Esophagus muscularis mucosa (tissue), 3 donors: ENCODE data around the gene GDE1.

Experiments
- POLR2A ChIP-seq: fragments of 450-650 bp; IDR thresholded peaks from one replicate; pipeline ENCODE4 v1.6.1; 2017; ENCODE audit warnings: antibody characterized with exemption, moderate library complexity, mild to moderate bottlenecking, low read depth
- TF ChIP-seq, protein P1 (sequence below), 3 experiments: fragments of 200-600 bp in 2 of 3; fragments of 450-650 bp in 1 of 3; sonication (generic) in 2 of 3; IDR thresholded peaks; one replicate each; pipeline ENCODE4 v1.5.1; 2017 to 2019; ENCODE audit warnings: antibody characterized with exemption in 3 of 3, mild to moderate bottlenecking in 2 of 3, moderate library complexity in 1 of 3

DNA sequence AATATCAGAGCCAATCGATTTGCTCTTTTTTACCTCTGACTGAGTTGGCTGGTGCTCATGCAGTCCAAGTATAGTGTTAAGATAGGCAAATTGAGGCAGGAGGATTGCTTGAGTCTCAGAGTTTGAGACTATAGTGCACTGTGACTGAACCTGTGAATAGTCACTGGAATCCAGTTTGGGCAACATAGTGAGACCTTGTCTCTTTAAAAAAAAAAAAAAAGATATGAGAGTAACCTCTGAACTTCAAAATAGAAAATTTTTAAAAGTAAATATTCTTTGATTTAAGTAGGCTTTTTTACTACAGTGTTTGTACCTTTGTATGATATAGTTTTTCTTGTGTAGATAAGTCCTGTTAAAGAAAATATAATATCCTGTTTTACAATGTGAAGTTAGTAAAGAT is 5.3 kb upstream of the GDE1 start:
- TF ChIP-seq POLR2A, result no peak
- TF ChIP-seq, protein P1, sequence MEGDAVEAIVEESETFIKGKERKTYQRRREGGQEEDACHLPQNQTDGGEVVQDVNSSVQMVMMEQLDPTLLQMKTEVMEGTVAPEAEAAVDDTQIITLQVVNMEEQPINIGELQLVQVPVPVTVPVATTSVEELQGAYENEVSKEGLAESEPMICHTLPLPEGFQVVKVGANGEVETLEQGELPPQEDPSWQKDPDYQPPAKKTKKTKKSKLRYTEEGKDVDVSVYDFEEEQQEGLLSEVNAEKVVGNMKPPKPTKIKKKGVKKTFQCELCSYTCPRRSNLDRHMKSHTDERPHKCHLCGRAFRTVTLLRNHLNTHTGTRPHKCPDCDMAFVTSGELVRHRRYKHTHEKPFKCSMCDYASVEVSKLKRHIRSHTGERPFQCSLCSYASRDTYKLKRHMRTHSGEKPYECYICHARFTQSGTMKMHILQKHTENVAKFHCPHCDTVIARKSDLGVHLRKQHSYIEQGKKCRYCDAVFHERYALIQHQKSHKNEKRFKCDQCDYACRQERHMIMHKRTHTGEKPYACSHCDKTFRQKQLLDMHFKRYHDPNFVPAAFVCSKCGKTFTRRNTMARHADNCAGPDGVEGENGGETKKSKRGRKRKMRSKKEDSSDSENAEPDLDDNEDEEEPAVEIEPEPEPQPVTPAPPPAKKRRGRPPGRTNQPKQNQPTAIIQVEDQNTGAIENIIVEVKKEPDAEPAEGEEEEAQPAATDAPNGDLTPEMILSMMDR (IDR thresholded peaks at IDR 0.05), result no peak
